B cell (primary cell): ENCODE measurements around the gene IL13RA1.

ENCODE experiments used
- CTCF ChIP-seq: fragments of 200-600 bp; IDR thresholded peaks from one replicate; pipeline ENCODE4 v1.8.0; 2022; ENCODE audit warnings: antibody characterized with exemption, mild to moderate bottlenecking
- EZH2 ChIP-seq: IDR thresholded peaks from 2 replicates; pipeline ENCODE4 v1.6.1; 2012; ENCODE audit warnings: borderline replicate concordance, low read depth, mild to moderate bottlenecking, moderate library complexity, low read length; ENCODE audit not compliant: insufficient read depth, poor library complexity, severe bottlenecking

DNA sequence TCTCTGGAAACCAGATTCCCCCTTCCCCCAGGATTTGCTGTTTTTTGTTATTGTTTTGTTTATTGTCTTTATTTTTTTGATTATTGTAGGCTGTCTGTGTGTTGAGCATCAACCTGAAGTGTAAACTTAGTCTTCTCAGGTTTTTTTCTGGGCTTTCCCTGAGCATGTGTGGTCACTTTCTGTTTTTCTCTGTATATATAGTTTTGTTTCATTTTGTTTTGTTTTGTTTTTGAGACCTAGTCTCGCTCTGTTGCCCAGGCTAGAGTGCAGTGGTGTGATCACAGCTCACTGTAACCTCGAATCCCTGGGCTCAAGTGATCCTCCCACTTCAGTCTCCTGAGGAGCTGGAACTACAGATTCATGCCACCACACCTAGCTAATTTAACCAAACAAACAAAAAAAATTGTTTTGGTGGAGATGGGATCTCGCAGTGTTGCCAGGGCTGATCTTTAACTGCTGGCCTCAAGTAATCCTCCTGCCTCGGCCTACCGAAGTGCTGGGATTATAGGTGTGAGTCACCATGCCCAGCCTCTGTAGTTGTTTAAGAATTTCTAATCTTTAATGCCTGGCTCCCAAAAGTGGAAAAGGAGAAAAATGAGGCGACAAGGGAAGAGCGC lies 9.1 kb downstream of the IL13RA1 start:
- TF ChIP-seq CTCF (no peak), EZH2 (no peak)
